Endothelial cell of umbilical vein (primary cell): ENCODE data around the gene PUDP. TPM values are rescaled to one million over a fixed set of nuclear protein-coding genes. Genes with fewer than 3 reads are reported as not detected.
A peak's percentile ranks its signal among the peaks of the same experiment; 100 is the strongest.

Experiments used
- BruUV-seq: library from RNA; stranded (reverse); fragments of 400-500 nt; replicated peaks from 2 replicates; lab custom pipeline; 2021; lab: Mats Ljungman, UMichigan
- CTCF ChIA-PET: fragments of 300-600, 350-600 bp; sonication (Branson Sonifier 250); formaldehyde crosslinking; loops from one replicate; lab custom pipeline; 2021; ENCODE audit warnings: antibody characterized with exemption, inconsistent platforms; lab: Charles Lee
- POLR2A ChIA-PET: fragments of 300-600, 350-600 bp; sonication (Branson Sonifier 250); formaldehyde crosslinking; loops from one replicate; lab custom pipeline; 2021; ENCODE audit warnings: antibody characterized with exemption, inconsistent platforms; lab: Charles Lee
- DNase-seq: peaks from one replicate; pipeline ENCODE4 v3.0.0-alpha.2; 2011; ENCODE audit warnings: low read depth, low spot score
- FAIRE-seq: peaks from 2 replicates; lab custom pipeline; 2011; peaks lifted over from hg19 to GRCh38; lab: Jason Lieb, UNC
- H2AFZ ChIP-seq: 2 replicates; pipeline ENCODE4 v1.6.0; 2012; ENCODE audit warnings: low read depth, low read length, control low read depth, inconsistent platforms
- H3K27ac ChIP-seq: 2 replicates; pipeline ENCODE4 v1.5.1; 2011; ENCODE audit warnings: low read depth, mild to moderate bottlenecking, control low read depth, low read length, moderate library complexity; ENCODE audit not compliant: insufficient read depth
- H3K27me3 ChIP-seq, 2 experiments: 2 replicates each; pipeline versions ENCODE4 v1.6.0 to v1.6.1; 2011; ENCODE audit warnings: low read length in 2 of 2, mixed read lengths in 1 of 2; ENCODE audit not compliant: control insufficient read depth in 2 of 2, insufficient read depth in 2 of 2
- H3K36me3 ChIP-seq, 2 experiments: 2 replicates in 1 of 2; 3 replicates in 1 of 2; pipeline ENCODE4 v1.5.1; 2011; ENCODE audit warnings: low read length in 2 of 2, mild to moderate bottlenecking in 1 of 2, moderate library complexity in 1 of 2; ENCODE audit not compliant: control insufficient read depth in 2 of 2, insufficient read depth in 2 of 2; ENCODE audit errors: extremely low read depth in 1 of 2
- H3K4me1 ChIP-seq: 3 replicates; pipeline ENCODE4 v1.5.1; 2011; ENCODE audit warnings: mild to moderate bottlenecking, low read length; ENCODE audit not compliant: control insufficient read depth, insufficient read depth; ENCODE audit errors: extremely low read depth
- H3K4me2 ChIP-seq: 2 replicates; pipeline ENCODE4 v1.6.1; 2011; ENCODE audit warnings: low read length, control low read depth, mixed read lengths; ENCODE audit not compliant: insufficient read depth
- H3K4me3 ChIP-seq, 3 experiments: fragments of 200-600 bp in 1 of 3; sonication (generic), shearing (Covaris generic) in 1 of 3; replicated peaks in 1 of 3; 2 replicates each; pipeline ENCODE4 v1.5.1; 2011 to 2016; ENCODE audit warnings: control low read depth in 3 of 3, low read length in 3 of 3, mild to moderate bottlenecking in 2 of 3, inconsistent platforms in 1 of 3, low read depth in 1 of 3, moderate library complexity in 1 of 3; ENCODE audit not compliant: insufficient read depth in 1 of 3
- H3K79me2 ChIP-seq: 2 replicates; pipeline ENCODE4 v1.6.0; 2012; ENCODE audit warnings: low read length, inconsistent platforms; ENCODE audit not compliant: control insufficient read depth, insufficient read depth
- H3K9ac ChIP-seq: replicated peaks from 2 replicates; pipeline ENCODE3; 2011; ENCODE audit warnings: low read length, control low read depth; ENCODE audit not compliant: insufficient read depth; ENCODE audit errors: extremely low read depth
- H3K9me1 ChIP-seq: replicated peaks from 3 replicates; pipeline ENCODE4 v1.6.0; 2011; ENCODE audit warnings: mild to moderate bottlenecking, low read length; ENCODE audit not compliant: control insufficient read depth, insufficient read depth; ENCODE audit errors: extremely low read depth
- H3K9me3 ChIP-seq: replicated peaks from 2 replicates; pipeline ENCODE4 v1.5.1; 2012; ENCODE audit warnings: low read length, inconsistent platforms; ENCODE audit not compliant: control insufficient read depth, insufficient read depth
- H4K20me1 ChIP-seq: replicated peaks from 2 replicates; pipeline ENCODE3; 2011; ENCODE audit warnings: mild to moderate bottlenecking, low read length; ENCODE audit not compliant: control insufficient read depth, insufficient read depth; ENCODE audit errors: extremely low read depth
- EZH2 ChIP-seq: IDR thresholded peaks from 2 replicates; pipeline ENCODE4 v1.6.1; 2012; ENCODE audit warnings: borderline replicate concordance, low read depth, mild to moderate bottlenecking, moderate library complexity, low read length, inconsistent platforms; ENCODE audit not compliant: severe bottlenecking
- FOS ChIP-seq: IDR thresholded peaks from 2 replicates; pipeline ENCODE4 v1.6.1; 2011; ENCODE audit warnings: mild to moderate bottlenecking, low read length, moderate library complexity, borderline replicate concordance; ENCODE audit not compliant: insufficient read depth
- JUN ChIP-seq: IDR thresholded peaks from 2 replicates; pipeline ENCODE4 v1.6.1; 2011; ENCODE audit warnings: borderline replicate concordance, low read depth; ENCODE audit not compliant: insufficient read length, insufficient read depth
- MYC ChIP-seq: IDR thresholded peaks from one replicate; pipeline ENCODE4 v1.6.1; 2011; ENCODE audit warnings: mild to moderate bottlenecking, low read depth, low read length
- dilution Hi-C: fragments of 300-500 bp; cut with MboI; formaldehyde crosslinking; loops from one replicate; pipeline ENCODE4 v1.15.0; 2019; ENCODE audit warnings: low sequenced_read_pairs; ENCODE audit not compliant: extremely low pct_ligation_motif_present
- intact Hi-C: fragments of 100-400 bp; cut with micrococcal nuclease; formaldehyde crosslinking; loops from one replicate; pipeline ENCODE4 v1.10.0; 2022
- polyA plus RNA-seq, 4 experiments: library from polyadenylated mRNA; depleted of rRNA in 3 of 4; stranded (reverse) in 3 of 4; unstranded in 1 of 4; fragments of >200 nt; gene quantifications; 2 replicates each; pipeline versions ENCODE4 v1.2.1 to v1.2.3, GENCODE V29; 2011 to 2012; ENCODE audit warnings: missing spikeins in 1 of 4
- total RNA-seq: library from RNA; stranded (reverse); gene quantifications from 2 replicates; pipeline ENCODE4 v1.2.3, GENCODE V29; 2021
- TF ChIP-seq, protein P1 (sequence below), 2 donors: IDR thresholded peaks; 1 replicate in 1 of 2; 2 replicates in 1 of 2; pipeline ENCODE4 v1.5.1; 2011; ENCODE audit warnings: low read length in 2 of 2, mild to moderate bottlenecking in 2 of 2, moderate library complexity in 2 of 2, control low read depth in 1 of 2, inconsistent platforms in 1 of 2, low read depth in 1 of 2; ENCODE audit not compliant: insufficient read depth in 1 of 2; ENCODE audit errors: extremely low read depth in 1 of 2
- TF ChIP-seq, protein P2 (sequence below): IDR thresholded peaks from 2 replicates; pipeline ENCODE4 v1.6.1; 2011; ENCODE audit not compliant: insufficient read depth, insufficient read length

Gene PUDP
- total and polyA plus RNA-seq, 2 donors (not counting 3 experiments of a cell fraction or from before 2014, with no cell fraction given), result 17.3 to 22.5 TPM

DNA sequence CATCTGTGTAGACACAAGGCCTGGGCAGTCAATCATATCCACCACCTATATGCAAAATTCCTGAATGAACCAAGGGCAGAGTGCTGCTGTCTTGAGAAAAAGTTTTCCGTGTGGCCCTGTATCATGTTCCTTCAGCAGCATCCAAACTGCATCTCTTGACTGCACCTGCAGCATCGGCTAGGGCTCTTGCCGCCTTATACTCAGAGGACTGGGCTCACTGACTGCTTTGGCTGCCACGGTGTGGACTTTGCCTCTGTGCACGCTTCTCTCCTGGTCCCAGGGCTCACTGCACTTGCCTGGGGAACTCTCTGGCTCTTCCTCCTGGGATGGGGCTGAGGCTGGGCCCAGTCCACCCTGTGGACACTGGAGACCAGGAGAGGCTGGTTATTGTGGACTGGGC lies 39.9 kb downstream of the PUDP start:
- ChIA-PET POLR2A (no interaction called here), CTCF (no interaction called here)
- Histone ChIP-seq H3K36me3 (no peaks in the 10 kb centered on the region), H3K4me2 (no peak overlapping the region), H3K79me2 (peaks cover 9% of the 10 kb centered on the region), H3K9me3 (no peaks in the 10 kb centered on the region), H3K27ac (peak overlapping the region; percentile 93), H3K9ac (peak overlapping the region; percentile 77), H3K4me3 (no peak overlapping the region), H3K4me1 (peaks cover 28% of the 10 kb centered on the region), H3K9me1 (no peaks in the 10 kb centered on the region), H3K27me3 (no peaks in the 10 kb centered on the region), H2AFZ (no peak overlapping the region), H4K20me1 (no peaks in the 10 kb centered on the region)
- no peak for TF ChIP-seq JUN
- no peak for TF ChIP-seq EZH2
- dilution Hi-C loops, result no loop called here
- DNase-seq (no peak), FAIRE-seq (no peak)
- BruUV-seq, result no TSS peak
- intact Hi-C loops, result no loop called here

DNA sequence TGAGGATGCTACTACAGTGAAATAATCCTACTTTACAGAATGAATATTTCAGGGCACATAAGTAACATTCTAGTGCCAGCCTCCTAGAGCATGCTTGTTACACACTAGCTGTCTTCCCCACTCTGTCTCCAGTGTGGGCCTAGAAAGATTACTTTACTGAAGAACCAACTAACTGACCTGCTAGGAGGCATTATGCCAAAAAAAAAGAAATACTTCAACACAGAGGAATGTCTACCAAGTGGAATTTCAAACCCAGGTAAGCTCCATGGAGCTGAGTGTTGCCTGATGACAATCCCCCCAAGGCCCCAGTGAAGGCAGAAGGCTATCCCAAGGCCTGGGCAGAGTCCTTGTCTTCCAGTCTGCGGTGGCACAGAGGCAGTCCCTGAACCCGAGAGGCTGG lies 41.3 kb downstream of the PUDP start:
- BruUV-seq, result no TSS peak
- ChIA-PET CTCF (no interaction called here), POLR2A (no interaction called here)
- Histone ChIP-seq H3K9me1 (no peaks in the 10 kb centered on the region), H3K27me3 (no peaks in the 10 kb centered on the region), H3K4me1 (peaks cover 28% of the 10 kb centered on the region), H3K4me3 (no peak overlapping the region), H3K9ac (no peak overlapping the region), H3K36me3 (no peaks in the 10 kb centered on the region), H4K20me1 (no peaks in the 10 kb centered on the region), H2AFZ (no peak overlapping the region), H3K27ac (no peak overlapping the region), H3K4me2 (no peak overlapping the region), H3K9me3 (no peaks in the 10 kb centered on the region), H3K79me2 (peaks cover 6% of the 10 kb centered on the region)
- TF ChIP-seq, protein P1, sequence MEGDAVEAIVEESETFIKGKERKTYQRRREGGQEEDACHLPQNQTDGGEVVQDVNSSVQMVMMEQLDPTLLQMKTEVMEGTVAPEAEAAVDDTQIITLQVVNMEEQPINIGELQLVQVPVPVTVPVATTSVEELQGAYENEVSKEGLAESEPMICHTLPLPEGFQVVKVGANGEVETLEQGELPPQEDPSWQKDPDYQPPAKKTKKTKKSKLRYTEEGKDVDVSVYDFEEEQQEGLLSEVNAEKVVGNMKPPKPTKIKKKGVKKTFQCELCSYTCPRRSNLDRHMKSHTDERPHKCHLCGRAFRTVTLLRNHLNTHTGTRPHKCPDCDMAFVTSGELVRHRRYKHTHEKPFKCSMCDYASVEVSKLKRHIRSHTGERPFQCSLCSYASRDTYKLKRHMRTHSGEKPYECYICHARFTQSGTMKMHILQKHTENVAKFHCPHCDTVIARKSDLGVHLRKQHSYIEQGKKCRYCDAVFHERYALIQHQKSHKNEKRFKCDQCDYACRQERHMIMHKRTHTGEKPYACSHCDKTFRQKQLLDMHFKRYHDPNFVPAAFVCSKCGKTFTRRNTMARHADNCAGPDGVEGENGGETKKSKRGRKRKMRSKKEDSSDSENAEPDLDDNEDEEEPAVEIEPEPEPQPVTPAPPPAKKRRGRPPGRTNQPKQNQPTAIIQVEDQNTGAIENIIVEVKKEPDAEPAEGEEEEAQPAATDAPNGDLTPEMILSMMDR (IDR thresholded peaks at IDR 0.05; ENCODE audit: extremely low read depth in 1 of 2, insufficient read depth in 1 of 2, low read depth in 1 of 2, low read length in 2 of 2), result no peak
- TF ChIP-seq EZH2 (no peak), JUN (no peak), FOS (no peak), MYC (no peak)
- TF ChIP-seq, protein P2, sequence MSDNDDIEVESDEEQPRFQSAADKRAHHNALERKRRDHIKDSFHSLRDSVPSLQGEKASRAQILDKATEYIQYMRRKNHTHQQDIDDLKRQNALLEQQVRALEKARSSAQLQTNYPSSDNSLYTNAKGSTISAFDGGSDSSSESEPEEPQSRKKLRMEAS, result no peak
- dilution Hi-C loops (no loop called here), intact Hi-C loops (no loop called here)
- no peak for DNase-seq
- no peak for FAIRE-seq
